ENCODE data around the gene PPP1R27.

Gene PPP1R27

GRCh38 chr17:81821147-81821546 lies 13.7 kb downstream of the PPP1R27 start:
- DNase-seq (ENCODE audit: low spot score) = no peak

DNA sequence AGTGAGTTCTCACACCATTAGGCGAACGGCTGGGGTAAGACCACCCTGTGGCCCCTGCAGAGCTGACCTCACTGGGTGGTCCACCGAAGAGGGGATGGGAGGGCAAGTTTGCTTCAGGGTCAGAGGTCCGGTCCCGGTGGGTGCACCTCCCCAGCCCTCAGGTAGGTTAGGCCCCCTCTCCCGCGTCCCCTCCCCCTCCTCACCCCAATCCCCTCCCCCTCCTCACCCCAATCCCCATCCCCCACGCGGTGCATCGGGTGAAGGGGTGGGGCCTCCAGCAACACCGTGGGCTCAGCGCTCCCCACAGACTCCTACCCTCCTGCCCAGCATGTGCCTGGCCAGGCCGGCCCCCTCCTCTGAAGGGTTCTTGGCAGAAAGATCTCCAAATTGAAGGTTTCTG lies 15.1 kb downstream of the PPP1R27 start:
- no peak for DNase-seq (ENCODE audit: low spot score)

DNA sequence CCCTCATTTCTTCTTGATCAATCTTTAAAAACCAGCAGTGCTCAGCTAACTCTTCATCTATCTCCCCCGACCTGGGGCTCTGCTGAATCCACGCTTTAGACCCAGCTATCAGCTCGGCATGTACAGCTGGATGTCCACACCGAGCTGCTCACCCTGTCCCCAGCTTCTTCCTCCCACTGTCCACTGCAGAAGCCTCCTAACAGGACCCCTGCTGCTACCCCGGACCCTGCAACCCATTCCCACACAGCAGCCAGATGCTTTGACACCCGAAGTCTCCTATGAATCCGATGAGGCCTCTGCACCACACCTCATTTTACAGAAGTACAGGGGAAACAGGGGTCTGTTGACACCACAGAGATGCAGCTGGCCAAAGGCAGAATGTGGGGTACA lies 17.1 kb downstream of the PPP1R27 start:
- no peak for DNase-seq (ENCODE audit: low spot score)

- no peak for DNase-seq (ENCODE audit: low spot score)
These were observed 19.2 kb downstream of the PPP1R27 start for GRCh38 chr17:81815646-81815986.

DNA sequence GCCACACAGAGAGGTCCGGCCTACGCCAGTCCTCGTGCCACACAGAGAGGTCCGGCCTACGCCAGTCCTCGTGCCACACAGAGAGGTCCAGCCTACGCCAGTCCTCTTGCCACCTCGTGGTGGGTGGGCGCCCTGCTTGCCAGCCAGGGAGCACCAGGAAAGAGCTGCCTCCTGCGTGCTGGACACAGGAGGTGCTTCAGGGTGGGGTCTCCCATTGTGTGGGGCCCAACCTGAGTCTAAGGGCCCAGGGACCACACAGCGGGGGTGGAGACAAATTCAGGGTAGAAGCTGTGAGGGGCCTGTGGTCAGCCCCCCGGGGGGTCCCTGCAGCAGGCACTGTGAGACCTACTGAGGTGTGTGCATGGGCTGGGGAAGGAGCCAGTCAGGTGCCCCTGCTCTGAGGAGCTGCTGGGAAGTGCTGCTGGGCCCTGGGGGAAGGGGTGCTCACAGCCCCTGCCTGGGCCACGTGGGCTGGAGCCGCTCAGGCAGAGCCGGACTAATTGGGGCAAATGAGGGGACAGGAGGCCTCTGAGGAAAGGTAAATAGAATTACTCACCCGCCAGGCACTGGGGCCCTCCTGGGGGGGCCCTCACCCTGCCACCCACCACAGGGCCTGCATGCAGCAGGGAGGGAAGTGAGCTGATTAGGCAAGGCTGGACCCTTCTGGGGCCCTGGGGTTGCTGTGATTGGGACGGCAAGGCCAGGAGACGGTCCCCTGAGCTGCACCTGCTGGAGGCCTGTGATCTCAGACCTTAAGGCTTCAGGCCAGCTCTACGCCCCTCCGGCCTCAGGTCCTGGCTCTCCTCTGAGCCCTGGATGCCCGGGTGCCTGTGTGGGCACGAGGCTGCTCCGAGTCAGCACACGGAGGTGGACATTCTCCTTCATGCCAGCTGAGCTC lies 19.9 kb downstream of the PPP1R27 start:
- no peak for DNase-seq (ENCODE audit: low spot score)

- no peak for DNase-seq (ENCODE audit: low spot score)
These were observed 20.8 kb downstream of the PPP1R27 start for GRCh38 chr17:81813861-81814683.

- no peak for DNase-seq (ENCODE audit: low spot score)
These were observed 21.5 kb downstream of the PPP1R27 start for GRCh38 chr17:81813371-81813684.

- DNase-seq (ENCODE audit: low spot score) = no peak
These were observed 22.1 kb downstream of the PPP1R27 start for GRCh38 chr17:81812571-81813370.

- no peak for DNase-seq (ENCODE audit: low spot score)
These were observed 22.9 kb downstream of the PPP1R27 start for GRCh38 chr17:81811705-81812570.

- DNase-seq (ENCODE audit: low spot score) = no peak
These were observed 23.8 kb downstream of the PPP1R27 start for GRCh38 chr17:81810892-81811704.

GRCh38 chr17:81810476-81810875 lies 24.4 kb downstream of the PPP1R27 start:
- DNase-seq (ENCODE audit: low spot score) = no peak

DNA sequence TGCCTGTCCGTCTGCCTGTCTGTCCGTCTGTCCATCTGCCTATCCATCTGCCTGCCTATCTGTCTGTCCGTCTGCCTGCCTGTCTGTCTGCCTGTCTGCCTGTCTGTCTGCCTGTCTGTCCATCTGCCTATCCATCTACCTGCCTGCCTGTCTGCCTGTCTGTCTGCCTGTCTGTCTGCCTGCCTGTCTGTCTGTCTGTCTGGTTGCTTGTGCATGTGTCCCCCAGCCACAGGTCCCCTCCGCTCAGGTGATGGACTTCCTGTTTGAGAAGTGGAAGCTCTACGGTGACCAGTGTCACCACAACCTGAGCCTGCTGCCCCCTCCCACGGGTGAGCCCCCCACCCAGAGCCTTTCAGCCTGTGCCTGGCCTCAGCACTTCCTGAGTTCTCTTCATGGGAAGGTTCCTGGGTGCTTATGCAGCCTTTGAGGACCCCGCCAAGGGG lies 25.3 kb downstream of the PPP1R27 start:
- no peak for DNase-seq (ENCODE audit: low spot score)

GRCh38 chr17:81808778-81809555 lies 25.9 kb downstream of the PPP1R27 start:
- DNase-seq (ENCODE audit: low spot score) = no peak

GRCh38 chr17:81807839-81808238 lies 27.0 kb downstream of the PPP1R27 start:
- DNase-seq (ENCODE audit: low spot score) = no peak

DNA sequence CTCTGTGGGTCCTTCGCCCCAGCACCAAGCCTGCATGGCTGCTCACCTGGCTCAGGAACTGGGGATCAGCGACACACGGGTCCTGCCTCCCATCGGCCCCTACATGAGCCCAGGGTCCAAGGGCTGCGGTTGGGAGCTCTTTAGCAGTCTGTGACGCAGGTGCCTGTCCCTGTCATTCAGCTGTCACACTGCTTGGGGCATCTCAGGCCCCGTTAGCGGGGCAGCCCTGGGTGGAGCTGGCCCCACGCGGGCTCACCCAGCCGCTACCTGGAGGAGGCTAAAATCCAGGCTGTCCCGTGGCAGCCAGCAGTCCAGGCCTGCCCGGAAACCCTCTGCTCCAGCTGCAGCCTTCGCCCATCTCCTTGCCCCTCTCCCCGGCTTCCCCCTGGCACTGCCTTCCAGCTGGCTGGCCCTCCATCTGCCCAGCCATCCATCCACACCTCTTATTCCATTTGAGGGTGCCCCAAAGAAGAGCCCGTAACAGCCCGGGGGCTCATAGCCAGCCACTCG lies 27.6 kb downstream of the PPP1R27 start:
- no peak for DNase-seq (ENCODE audit: low spot score)

DNA sequence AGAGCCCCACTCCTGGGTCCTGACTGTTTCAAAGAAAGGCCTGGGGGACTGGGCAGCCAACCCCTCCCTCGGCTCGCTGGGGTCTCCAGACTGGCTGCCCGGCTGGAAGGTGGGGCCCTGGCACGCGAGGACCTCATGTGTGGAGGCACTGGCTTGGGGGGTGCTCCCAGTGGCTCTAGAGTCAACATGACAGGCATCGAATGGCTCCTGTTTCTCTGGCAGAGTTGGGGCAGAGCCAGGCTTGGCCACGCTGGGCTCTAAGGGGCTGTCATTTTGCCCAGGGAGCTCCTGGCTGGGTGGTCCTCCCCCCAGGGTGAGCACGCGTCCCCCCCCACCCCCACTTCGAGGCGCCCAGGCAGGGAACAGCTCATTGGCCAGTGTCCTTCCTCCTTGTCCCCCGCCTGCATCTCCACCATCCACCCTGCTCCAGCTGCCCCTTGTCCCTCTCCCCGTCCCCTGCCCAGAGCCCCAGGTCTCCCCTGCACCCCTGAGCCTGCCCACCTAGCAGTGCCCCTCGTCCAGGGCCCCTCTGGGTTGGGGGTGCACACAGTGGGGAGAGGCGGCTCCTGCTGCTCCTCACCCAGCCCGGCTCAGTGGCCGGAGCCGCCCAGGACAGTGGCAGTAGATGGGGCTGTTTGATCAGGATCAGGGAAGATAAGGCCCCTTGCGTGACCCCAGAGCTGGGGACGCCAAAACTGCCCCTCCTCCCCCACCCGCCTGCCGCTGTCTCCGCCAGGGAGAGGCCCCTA lies 28.2 kb downstream of the PPP1R27 start:
- no peak for DNase-seq (ENCODE audit: low spot score)

GRCh38 chr17:81805707-81806460 lies 29.0 kb downstream of the PPP1R27 start:
- no peak for DNase-seq (ENCODE audit: low spot score)
